GM18505 (cell line): ENCODE data around the gene KCNQ4.

Source experiments
- ATAC-seq: cut with Tn5 transposase; IDR thresholded peaks from one replicate; pipeline ENCODE4 v1.9.1; 2021; ENCODE audit not compliant: unreplicated experiment
- POLR2A ChIP-seq: IDR thresholded peaks from 4 replicates; pipeline ENCODE4 v1.6.1; 2011; ENCODE audit warnings: borderline replicate concordance; ENCODE audit not compliant: insufficient read depth, insufficient read length; ENCODE audit errors: extremely low read depth

Gene KCNQ4

GRCh38 chr1:40774266-40774998 is 9.2 kb upstream of the KCNQ4 start:
- no peak for ATAC-seq
- peak; percentile 3 for TF ChIP-seq POLR2A

GRCh38 chr1:40776236-40777072 is 7.1 kb upstream of the KCNQ4 start:
- ATAC-seq: no peak
- TF ChIP-seq POLR2A: no peak

GRCh38 chr1:40777224-40777970 is 6.2 kb upstream of the KCNQ4 start:
- TF ChIP-seq POLR2A: no peak
- ATAC-seq: no peak

GRCh38 chr1:40780678-40781607 is 2.6 kb upstream of the KCNQ4 start:
- no peak for TF ChIP-seq POLR2A
- no peak for ATAC-seq

GRCh38 chr1:40781608-40781971 is 2.0 kb upstream of the KCNQ4 start:
- TF ChIP-seq POLR2A: no peak
- ATAC-seq: no peak

GRCh38 chr1:40782371-40782956 is 1.1 kb upstream of the KCNQ4 start:
- no peak for ATAC-seq
- no peak for TF ChIP-seq POLR2A

GRCh38 chr1:40784141-40784770 is 669 bp downstream of the KCNQ4 start:
- TF ChIP-seq POLR2A: no peak
- ATAC-seq: no peak

GRCh38 chr1:40784771-40785151 is 1.2 kb downstream of the KCNQ4 start:
- TF ChIP-seq POLR2A: no peak
- no peak for ATAC-seq

GRCh38 chr1:40785446-40785845 is 1.9 kb downstream of the KCNQ4 start:
- no peak for TF ChIP-seq POLR2A
- ATAC-seq: no peak

- ATAC-seq: no peak
Observed at GRCh38 chr1:40786171-40786994, 2.8 kb downstream of the KCNQ4 start.

More at GRCh38 chr1:40786171-40786994, 2.8 kb downstream of the KCNQ4 start:
- no peak for TF ChIP-seq POLR2A
